ENCODE measurements around the gene XAF1.

DNA sequence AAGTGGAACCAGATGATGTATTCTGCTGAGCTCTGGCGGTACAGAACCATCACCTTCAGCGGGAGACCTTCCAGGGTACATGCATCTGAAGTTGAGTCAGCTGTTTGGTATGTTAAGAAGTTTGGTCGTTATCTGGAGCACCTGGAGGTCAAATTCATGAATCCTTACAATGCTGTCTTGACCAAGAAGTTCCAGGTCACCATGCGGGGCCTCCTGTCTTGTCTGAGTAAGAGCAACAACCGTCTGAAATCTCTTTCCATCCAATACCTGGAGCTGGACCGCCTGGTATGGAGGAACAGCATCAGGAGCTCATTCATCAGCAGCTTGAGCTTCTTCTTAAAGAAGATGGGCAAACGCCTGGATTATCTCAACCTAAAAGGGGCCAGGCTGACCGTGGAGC lies 24.2 kb downstream of the XAF1 start:
- TF ChIP-seq EZH2 (optimal IDR thresholded peaks at IDR 0.05; ENCODE audit: low read depth, low read length) (no peak), EZH2phosphoT487 (IDR thresholded peaks at IDR 0.05; ENCODE audit: low read length) (no peak)
- TF ChIP-seq, protein P1, sequence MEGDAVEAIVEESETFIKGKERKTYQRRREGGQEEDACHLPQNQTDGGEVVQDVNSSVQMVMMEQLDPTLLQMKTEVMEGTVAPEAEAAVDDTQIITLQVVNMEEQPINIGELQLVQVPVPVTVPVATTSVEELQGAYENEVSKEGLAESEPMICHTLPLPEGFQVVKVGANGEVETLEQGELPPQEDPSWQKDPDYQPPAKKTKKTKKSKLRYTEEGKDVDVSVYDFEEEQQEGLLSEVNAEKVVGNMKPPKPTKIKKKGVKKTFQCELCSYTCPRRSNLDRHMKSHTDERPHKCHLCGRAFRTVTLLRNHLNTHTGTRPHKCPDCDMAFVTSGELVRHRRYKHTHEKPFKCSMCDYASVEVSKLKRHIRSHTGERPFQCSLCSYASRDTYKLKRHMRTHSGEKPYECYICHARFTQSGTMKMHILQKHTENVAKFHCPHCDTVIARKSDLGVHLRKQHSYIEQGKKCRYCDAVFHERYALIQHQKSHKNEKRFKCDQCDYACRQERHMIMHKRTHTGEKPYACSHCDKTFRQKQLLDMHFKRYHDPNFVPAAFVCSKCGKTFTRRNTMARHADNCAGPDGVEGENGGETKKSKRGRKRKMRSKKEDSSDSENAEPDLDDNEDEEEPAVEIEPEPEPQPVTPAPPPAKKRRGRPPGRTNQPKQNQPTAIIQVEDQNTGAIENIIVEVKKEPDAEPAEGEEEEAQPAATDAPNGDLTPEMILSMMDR (IDR thresholded peaks at IDR 0.05; ENCODE audit: low read length) = no peak

Measured in MM.1S (cell line).